ENCODE measurements around the gene PDE3A. TPM values are rescaled to one million over a fixed set of nuclear protein-coding genes. Genes with fewer than 3 reads are reported as not detected.
"Not testable (repeated sequence)": the region's sequence is repeated elsewhere in the genome, so short reads cannot be mapped to it uniquely, and the experiment has no call there.

PDE3A gene
- polyA plus RNA-seq, 6 donors from 2014 or later: 0.12 TPM; not detected in 5

GRCh38 chr12:20547816-20548575 is 179.7 kb downstream of the PDE3A start:
- Mint-ChIP-seq H3K4me1 (no peaks in the 10 kb centered on the region), H3K9me3 (peaks cover 0 to 7% (median 1%) of the 10 kb centered on the region in 7 donors), H3K36me3 (no peaks in the 10 kb centered on the region), H3K27me3 (no peaks in the 10 kb centered on the region), H3K4me3 (no peak overlapping the region), H3K27ac (no peak overlapping the region)
- DNase-seq: no peak
- no peak for ATAC-seq (ENCODE audit: low read depth in 2 of 2)

GRCh38 chr12:20548611-20549010 is 180.3 kb downstream of the PDE3A start:
- Mint-ChIP-seq H3K4me1 (no peaks in the 10 kb centered on the region), H3K27ac (no peak overlapping the region), H3K27me3 (no peaks in the 10 kb centered on the region), H3K4me3 (no peak overlapping the region), H3K36me3 (no peaks in the 10 kb centered on the region), H3K9me3 (peaks cover 0 to 7% (median 1%) of the 10 kb centered on the region in 7 donors)
- DNase-seq (no peak), ATAC-seq (ENCODE audit: low read depth in 2 of 2) (no peak)

DNA sequence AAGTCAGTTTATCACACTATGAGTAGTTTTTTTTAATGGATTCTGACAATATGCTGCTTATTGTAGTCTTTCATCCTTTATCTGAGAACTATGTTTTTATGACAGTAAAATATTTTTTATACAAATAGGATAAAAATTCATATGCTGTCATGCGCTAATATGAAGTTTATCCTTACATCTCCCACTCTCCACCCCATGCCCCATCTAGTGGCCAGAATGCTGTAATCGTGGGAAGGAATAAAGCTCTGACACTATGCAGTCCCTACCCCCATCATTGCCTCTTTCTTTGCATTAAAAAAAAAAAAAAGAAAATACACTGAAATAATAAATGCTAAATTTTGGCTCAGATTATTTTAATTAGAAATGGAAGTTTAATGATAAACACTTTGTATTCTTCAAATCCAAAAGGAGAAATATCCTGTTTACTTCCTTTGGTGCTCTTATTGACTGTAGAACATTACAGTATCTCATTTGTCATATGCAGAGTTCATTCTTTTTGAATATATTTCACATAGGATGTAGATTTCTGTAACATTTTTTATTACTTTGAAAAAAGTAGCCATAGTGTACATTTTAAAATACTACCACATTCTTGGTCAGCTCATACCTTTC is 180.9 kb downstream of the PDE3A start:
- Mint-ChIP-seq H3K27me3 (no peaks in the 10 kb centered on the region), H3K4me3 (no peak overlapping the region), H3K27ac (no peak overlapping the region), H3K4me1 (no peaks in the 10 kb centered on the region), H3K9me3 (peaks cover 0 to 7% (median 1%) of the 10 kb centered on the region in 7 donors), H3K36me3 (no peaks in the 10 kb centered on the region)
- DNase-seq (no peak), ATAC-seq (ENCODE audit: low read depth in 2 of 2) (no peak)

GRCh38 chr12:20551742-20552442 is 183.6 kb downstream of the PDE3A start:
- not testable (repeated sequence) for DNase-seq; H3K4me1 Mint-ChIP-seq; H3K27ac Mint-ChIP-seq; ATAC-seq (ENCODE audit: low read depth in 2 of 2); H3K4me3 Mint-ChIP-seq; H3K36me3 Mint-ChIP-seq; H3K27me3 Mint-ChIP-seq; H3K9me3 Mint-ChIP-seq

- H3K9me3 Mint-ChIP-seq; H3K4me1 Mint-ChIP-seq; DNase-seq; ATAC-seq (ENCODE audit: low read depth in 2 of 2); H3K27me3 Mint-ChIP-seq; H3K4me3 Mint-ChIP-seq; H3K27ac Mint-ChIP-seq; H3K36me3 Mint-ChIP-seq: not testable (repeated sequence)
Observed at GRCh38 chr12:20552586-20552985, 184.2 kb downstream of the PDE3A start.

GRCh38 chr12:20555015-20555414 is 186.7 kb downstream of the PDE3A start:
- no peaks in the 10 kb centered on the region for H3K36me3 Mint-ChIP-seq
- ATAC-seq (ENCODE audit: low read depth in 2 of 2) (no peak), DNase-seq (no peak)
- H3K27ac Mint-ChIP-seq: no peak overlapping the region
- no peaks in the 10 kb centered on the region for H3K4me1 Mint-ChIP-seq
- peaks cover 0 to 3% (median 1%) of the 10 kb centered on the region in 7 donors for H3K9me3 Mint-ChIP-seq
- no peaks in the 10 kb centered on the region for H3K27me3 Mint-ChIP-seq
- no peak overlapping the region for H3K4me3 Mint-ChIP-seq

DNA sequence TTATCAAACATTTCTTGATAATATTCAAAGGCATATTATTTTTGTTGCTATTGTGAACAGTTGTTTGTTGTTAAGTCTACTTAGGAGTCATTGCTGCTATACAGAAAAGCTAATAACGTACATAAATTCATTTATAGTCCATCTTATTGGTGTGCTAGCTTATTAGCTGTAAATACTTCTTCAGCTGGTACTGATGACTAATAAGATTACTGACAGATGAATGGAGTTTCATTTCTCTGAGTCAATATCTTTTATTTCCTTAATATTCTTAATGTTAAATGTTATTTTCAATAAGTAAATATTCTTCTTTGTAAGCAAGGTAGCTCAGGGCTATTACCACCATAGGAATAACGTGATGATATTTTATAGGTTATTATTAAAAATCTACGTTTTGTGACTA is 187.4 kb downstream of the PDE3A start:
- H3K36me3 Mint-ChIP-seq: no peaks in the 10 kb centered on the region
- H3K27ac Mint-ChIP-seq: no peak overlapping the region
- DNase-seq (no peak), ATAC-seq (ENCODE audit: low read depth in 2 of 2) (no peak)
- no peaks in the 10 kb centered on the region for H3K27me3 Mint-ChIP-seq
- no peak overlapping the region for H3K4me3 Mint-ChIP-seq
- H3K4me1 Mint-ChIP-seq: no peaks in the 10 kb centered on the region
- H3K9me3 Mint-ChIP-seq: peaks cover 0 to 3% (median 1%) of the 10 kb centered on the region in 7 donors

GRCh38 chr12:20557096-20557495 is 188.8 kb downstream of the PDE3A start:
- no peak overlapping the region for H3K27ac Mint-ChIP-seq
- ATAC-seq (ENCODE audit: low read depth in 2 of 2): no peak
- H3K36me3 Mint-ChIP-seq: no peaks in the 10 kb centered on the region
- H3K27me3 Mint-ChIP-seq: no peaks in the 10 kb centered on the region
- H3K9me3 Mint-ChIP-seq: peaks cover 0 to 3% (median 0%) of the 10 kb centered on the region in 7 donors
- no peak overlapping the region for H3K4me3 Mint-ChIP-seq
- no peaks in the 10 kb centered on the region for H3K4me1 Mint-ChIP-seq
- no peak for DNase-seq

GRCh38 chr12:20560935-20561334 is 192.6 kb downstream of the PDE3A start:
- Mint-ChIP-seq H3K4me1 (no peaks in the 10 kb centered on the region), H3K27me3 (no peaks in the 10 kb centered on the region), H3K27ac (no peak overlapping the region), H3K36me3 (no peaks in the 10 kb centered on the region), H3K4me3 (no peak overlapping the region), H3K9me3 (no peaks in the 10 kb centered on the region)
- ATAC-seq (ENCODE audit: low read depth in 2 of 2) (no peak), DNase-seq (no peak)

- no peaks in the 10 kb centered on the region for H3K27me3 Mint-ChIP-seq
- H3K4me3 Mint-ChIP-seq: no peak overlapping the region
- DNase-seq: no peak
- H3K27ac Mint-ChIP-seq: no peak overlapping the region
- no peaks in the 10 kb centered on the region for H3K9me3 Mint-ChIP-seq
- ATAC-seq (ENCODE audit: low read depth in 2 of 2): no peak
- no peaks in the 10 kb centered on the region for H3K36me3 Mint-ChIP-seq
- H3K4me1 Mint-ChIP-seq: no peaks in the 10 kb centered on the region
Observed at GRCh38 chr12:20561871-20562270, 193.5 kb downstream of the PDE3A start.

- no peaks in the 10 kb centered on the region for H3K4me1 Mint-ChIP-seq
- no peaks in the 10 kb centered on the region for H3K36me3 Mint-ChIP-seq
- DNase-seq (no peak), ATAC-seq (ENCODE audit: low read depth in 2 of 2) (no peak)
- no peak overlapping the region for H3K4me3 Mint-ChIP-seq
- no peaks in the 10 kb centered on the region for H3K9me3 Mint-ChIP-seq
- H3K27ac Mint-ChIP-seq: no peak overlapping the region
- no peaks in the 10 kb centered on the region for H3K27me3 Mint-ChIP-seq
Observed at GRCh38 chr12:20567413-20567812, 199.1 kb downstream of the PDE3A start.

- DNase-seq: no peak
- no peaks in the 10 kb centered on the region for H3K36me3 Mint-ChIP-seq
- no peak for ATAC-seq (ENCODE audit: low read depth in 2 of 2)
- peaks cover 0 to 1% (median 0%) of the 10 kb centered on the region in 7 donors for H3K9me3 Mint-ChIP-seq
- H3K27me3 Mint-ChIP-seq: no peaks in the 10 kb centered on the region
- no peak overlapping the region for H3K4me3 Mint-ChIP-seq
- H3K4me1 Mint-ChIP-seq: no peaks in the 10 kb centered on the region
- no peak overlapping the region for H3K27ac Mint-ChIP-seq
Observed at GRCh38 chr12:20572451-20572850, 204.1 kb downstream of the PDE3A start.

DNA sequence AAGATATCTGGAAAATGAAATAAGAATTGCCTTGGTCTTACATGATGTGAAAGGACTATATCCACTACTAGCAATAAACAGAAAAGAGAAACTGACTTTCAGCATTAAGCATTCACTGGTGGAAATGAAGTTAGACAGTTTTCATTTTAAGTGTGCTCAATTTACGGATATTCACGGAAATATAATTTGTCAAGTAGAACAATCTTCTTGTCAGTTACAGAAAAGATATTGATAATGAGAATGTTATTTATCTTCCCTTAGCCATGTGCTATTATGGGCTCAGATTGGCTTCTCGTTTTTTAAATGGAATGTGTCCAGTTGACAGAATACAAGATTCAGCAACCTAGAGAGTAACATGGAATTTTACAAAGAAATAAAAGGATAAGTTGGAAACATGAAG is 208.2 kb downstream of the PDE3A start:
- peaks cover 0 to 1% (median 0%) of the 10 kb centered on the region in 7 donors for H3K9me3 Mint-ChIP-seq
- H3K27ac Mint-ChIP-seq: no peak overlapping the region
- H3K27me3 Mint-ChIP-seq: no peaks in the 10 kb centered on the region
- H3K4me3 Mint-ChIP-seq: no peak overlapping the region
- ATAC-seq (ENCODE audit: low read depth in 2 of 2): no peak
- DNase-seq: no peak
- H3K36me3 Mint-ChIP-seq: no peaks in the 10 kb centered on the region
- H3K4me1 Mint-ChIP-seq: no peaks in the 10 kb centered on the region

DNA sequence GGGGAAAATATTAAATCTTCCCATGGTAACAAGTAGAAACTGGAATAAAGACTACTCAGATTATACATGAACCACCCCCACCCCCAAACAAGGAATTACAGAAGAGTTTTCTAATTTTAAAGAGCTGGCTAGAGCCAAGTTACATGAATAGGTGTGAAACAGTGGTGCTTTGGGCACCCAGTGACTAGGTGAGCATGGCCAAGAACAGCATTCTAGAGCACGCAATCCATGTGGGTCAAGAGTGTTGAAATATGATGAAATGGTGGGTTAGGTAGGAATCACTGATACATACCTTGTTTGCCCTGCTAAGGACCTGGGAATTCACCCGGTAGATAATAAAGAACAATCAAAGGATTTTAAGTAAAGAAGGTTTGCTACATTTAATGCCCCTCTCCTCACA is 208.7 kb downstream of the PDE3A start:
- peaks cover 0 to 1% (median 0%) of the 10 kb centered on the region in 7 donors for H3K9me3 Mint-ChIP-seq
- no peak overlapping the region for H3K4me3 Mint-ChIP-seq
- ATAC-seq (ENCODE audit: low read depth in 2 of 2) (no peak), DNase-seq (no peak)
- H3K4me1 Mint-ChIP-seq: no peaks in the 10 kb centered on the region
- no peaks in the 10 kb centered on the region for H3K36me3 Mint-ChIP-seq
- H3K27me3 Mint-ChIP-seq: no peaks in the 10 kb centered on the region
- H3K27ac Mint-ChIP-seq: no peak overlapping the region
